Nucleus accumbens (tissue), 56 donors: ENCODE measurements around the gene SH3BP5L.

Experiments
- DNase-seq, 56 donors: peaks; one replicate each; lab custom pipeline; 2025; lab: John Stamatoyannopoulos, UW

Gene SH3BP5L

DNA sequence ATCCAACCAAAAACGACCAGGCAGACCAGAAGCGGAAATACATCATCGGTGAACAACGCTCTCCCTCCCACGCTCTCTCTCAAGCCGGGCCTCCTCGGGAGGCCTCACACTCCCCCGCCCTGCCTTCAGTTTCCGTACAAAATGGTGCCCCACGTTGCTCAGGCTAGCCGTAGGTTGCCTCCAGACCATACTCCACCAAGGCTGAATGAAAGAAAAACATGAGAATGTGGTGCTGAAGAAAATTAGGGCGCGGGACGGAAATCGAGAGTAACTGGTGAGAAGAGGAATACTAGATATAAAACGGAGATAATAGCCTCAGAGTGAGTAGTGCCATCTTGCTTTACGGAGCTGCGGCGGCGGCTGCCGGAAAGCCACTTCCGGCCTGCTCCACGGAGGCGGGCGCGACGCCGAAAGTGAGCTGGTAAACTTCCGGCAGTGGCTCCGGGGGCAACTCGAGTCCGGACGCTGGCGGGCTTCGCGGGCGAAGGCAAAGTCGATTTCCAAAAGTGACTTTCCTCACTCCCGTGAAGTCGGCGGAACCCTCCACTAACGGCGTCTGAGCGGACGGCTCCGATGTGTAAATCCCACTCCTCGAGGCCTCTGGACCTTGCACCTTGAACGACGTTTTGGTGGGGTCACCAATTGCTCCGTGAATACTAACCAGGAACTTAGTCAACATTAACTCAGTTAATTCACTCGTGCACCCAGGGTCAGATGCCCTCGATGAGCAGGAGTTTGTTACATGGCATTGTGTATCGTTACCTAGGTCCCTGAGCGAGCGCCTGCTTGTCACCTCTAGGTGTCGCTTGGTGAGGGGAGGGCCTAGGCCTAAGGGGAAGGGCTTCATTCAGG is at the start of gene SH3BP5L:
TSS of gene SH3BP5L (minus strand) at position 7 of the 852 bp plus-strand sequence. CDS start 980 bp downstream, outside the sequence.
- peak; percentile 64 to 99 (median 94) for DNase-seq

- peak in 42 of 56 donors; percentile 39 to 93 (median 81) for DNase-seq
Measured at GRCh38 chr1:248873993-248874533, 48.3 kb upstream of the SH3BP5L start.

DNA sequence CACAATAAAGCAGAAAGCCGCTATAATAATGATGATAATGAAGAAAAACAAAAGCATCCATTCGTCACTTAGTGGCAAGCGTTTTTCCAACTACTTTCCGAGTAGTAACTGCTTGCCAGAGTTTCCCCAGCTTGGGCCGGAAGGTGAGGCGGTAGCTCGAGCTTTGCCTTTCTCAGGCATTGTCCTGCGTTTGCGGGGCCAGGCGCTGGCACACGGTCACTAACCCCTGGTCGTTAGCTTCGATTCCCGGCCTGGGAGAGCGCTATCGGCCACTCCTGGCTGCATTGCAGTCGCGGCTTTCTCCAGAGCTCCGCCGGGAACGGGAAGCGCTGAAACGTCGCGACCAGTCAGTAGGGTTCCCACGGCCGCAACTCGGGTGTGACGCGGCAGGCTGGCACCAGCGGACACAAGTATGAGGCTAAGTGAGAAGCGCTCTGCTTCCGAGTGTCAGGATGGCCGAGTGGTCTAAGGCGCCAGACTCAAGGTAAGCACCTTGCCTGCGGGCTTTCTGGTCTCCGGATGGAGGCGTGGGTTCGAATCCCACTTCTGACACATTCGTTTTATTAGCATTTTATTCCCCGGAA is 47.8 kb upstream of the SH3BP5L start:
- DNase-seq, result peak; percentile 63 to 98 (median 92)

DNA sequence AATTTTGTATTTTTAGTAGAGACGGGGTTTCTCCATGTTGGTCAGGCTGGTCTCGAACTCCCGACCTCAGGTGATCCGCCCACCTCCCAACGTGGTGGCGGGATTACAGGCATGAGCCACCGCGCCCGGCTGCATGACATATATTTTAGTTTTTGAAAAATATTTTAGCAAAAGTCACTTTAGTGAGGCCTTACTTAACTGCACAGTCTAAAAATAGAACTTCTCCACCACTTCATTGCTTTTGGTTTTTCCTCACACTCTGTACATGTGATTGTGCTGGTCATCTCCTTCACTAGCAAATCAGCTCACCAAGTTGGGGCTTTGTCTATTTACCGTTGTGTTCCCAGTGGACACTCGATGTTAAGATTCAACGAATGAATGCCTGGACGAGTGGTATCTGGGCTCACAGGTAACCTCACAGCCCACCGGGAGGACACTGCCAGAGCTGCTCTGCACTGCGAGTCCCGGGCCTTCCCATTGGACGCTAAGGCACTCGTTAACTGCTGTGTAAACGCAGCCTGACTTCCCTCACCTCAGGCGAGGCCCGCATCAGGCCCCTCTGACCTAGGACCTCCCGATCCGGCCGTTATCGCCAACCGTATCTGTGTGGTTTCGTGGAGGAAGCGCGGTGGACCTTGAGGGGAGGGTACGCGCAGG is 47.2 kb upstream of the SH3BP5L start:
- peak in 27 of 56 donors; percentile 16 to 73 (median 46) for DNase-seq

DNA sequence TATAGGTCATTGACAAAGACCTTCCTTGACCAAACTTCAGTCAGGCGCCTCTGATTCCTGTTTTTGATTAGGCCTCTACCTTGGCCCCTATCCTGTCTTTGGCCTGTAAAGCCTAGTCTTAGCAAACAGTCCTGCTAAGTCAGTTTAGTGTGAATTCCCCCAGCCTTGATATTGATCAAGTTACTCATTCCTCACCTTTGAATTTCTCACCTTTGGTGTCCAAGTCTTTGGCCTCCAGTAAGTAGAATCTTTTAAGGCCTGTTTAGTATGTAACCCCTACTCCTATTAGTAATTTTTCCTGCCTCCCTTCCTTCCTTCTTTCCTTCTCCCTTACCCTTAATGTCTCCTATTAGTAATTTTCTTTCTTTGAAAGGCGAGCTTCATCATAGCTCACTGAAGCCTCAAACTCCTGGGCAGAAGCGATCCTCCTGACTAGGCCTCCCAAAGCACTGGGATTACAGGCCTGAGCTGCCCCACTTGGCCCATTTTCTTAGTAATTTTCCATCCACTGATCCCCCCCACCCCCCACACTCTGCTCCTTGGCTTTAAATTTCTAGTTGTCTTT is 46.2 kb upstream of the SH3BP5L start:
- DNase-seq, result no peak

- peak in 53 of 56 donors; percentile 23 to 89 (median 71) for DNase-seq
Measured at GRCh38 chr1:248862998-248863881, 37.5 kb upstream of the SH3BP5L start.

DNA sequence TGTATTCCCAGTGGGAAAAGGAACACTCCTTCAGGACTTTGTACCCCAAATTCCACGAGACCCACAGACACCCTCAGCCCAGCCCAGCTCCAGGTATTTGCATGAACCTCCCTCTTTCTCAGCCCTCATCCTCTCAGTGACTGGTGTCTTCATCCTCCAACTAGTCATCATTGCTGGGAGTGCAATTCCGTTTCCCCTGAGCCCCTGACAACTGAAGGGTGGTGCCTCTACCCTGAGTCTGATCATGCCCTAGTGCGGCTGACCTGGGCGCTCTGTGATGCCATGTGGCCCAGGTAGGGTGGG is 36.9 kb upstream of the SH3BP5L start:
- DNase-seq, result peak in 2 of 56 donors; percentile 58 to 63

DNA sequence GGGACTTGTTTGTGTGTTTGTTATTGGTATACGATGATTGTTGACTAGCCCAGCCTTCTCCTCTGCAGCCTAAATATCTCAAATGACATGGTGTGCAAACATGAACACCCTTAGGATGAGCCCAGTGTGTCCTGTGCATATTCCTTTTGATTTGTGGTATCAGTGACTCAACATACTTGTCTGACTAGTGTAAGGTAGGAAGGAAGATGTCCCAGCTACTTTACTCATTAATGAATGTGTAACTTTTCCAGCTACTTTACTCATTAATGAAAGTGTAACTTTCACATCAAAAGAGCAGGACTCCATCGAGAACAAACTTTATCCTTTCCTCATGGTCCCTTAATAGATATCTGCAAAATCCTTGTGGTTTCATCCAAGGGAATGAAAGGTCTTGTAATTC is 35.9 kb upstream of the SH3BP5L start:
- no peak for DNase-seq

DNA sequence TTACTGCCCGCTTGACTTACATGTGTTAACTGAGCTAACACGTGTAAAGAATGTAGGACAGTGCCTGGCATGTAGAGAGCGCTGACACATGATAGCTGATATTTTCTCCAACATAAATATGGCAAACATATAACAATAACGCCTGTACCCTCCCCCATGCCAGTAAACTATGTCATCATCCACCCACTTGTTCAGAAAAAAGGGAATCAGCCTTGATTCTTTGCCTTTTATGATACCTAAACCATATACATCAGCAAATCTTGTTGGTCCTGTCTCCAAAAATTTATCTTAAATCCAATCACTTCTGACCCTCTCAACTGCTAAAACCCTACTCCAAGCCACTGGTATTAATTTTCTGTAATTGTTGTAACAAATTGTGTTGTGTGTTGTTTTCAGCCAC is 34.3 kb upstream of the SH3BP5L start:
- no peak for DNase-seq

DNA sequence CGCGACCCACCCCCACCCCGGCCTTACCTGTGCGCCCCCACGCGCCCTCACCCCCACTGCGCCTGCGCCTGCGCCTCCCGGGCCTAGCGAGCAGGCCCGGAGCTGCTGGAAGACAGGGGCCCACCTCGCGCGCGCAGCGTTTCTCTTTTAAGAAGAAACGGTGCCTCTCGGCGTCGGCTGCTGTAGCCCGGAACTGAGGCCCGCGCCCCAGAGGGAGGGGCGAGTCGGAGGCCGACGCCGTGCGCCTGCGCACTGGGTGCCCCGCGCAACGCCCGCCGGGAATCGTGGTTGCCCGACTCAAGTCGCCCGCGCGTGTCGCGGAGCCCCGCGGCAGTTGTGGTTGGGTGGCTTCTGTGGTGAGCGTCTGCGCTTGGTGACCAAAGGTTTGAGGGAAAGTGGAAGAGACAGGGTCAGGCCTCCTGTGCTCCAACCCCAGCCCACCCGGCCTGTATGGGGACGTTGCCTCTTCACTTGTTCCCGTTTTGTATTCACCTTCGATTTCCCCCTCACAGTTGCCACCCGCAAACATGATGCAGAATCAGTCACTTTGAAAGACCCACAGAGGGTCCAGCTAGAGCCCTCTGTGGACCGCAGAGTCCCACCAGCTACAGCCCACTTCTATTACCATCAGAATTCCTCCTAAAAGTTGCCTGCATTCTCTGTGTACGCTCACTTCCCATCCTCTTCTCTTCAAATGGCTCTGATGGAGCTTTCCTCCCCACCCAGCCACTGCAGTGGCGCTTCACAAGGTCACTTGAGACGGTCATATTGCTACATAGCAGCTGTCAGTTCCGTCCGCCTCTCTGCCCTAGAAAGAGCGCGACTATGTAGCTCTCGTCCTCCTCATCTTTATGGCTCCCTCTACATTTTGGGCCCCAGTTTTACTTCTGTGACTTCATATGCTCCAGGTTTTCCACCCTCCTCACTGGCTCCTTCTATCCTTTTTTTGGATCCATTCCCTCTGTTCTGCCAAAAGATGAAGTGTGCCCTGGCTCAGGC is 33.5 kb upstream of the SH3BP5L start, which contains the start of gene ZNF692:
TSS of gene ZNF692 (minus strand) at position 195 of the 999 bp plus-strand sequence. CDS start 776 bp downstream, outside the sequence.
- peak; percentile 79 to 97 (median 94) for DNase-seq

DNA sequence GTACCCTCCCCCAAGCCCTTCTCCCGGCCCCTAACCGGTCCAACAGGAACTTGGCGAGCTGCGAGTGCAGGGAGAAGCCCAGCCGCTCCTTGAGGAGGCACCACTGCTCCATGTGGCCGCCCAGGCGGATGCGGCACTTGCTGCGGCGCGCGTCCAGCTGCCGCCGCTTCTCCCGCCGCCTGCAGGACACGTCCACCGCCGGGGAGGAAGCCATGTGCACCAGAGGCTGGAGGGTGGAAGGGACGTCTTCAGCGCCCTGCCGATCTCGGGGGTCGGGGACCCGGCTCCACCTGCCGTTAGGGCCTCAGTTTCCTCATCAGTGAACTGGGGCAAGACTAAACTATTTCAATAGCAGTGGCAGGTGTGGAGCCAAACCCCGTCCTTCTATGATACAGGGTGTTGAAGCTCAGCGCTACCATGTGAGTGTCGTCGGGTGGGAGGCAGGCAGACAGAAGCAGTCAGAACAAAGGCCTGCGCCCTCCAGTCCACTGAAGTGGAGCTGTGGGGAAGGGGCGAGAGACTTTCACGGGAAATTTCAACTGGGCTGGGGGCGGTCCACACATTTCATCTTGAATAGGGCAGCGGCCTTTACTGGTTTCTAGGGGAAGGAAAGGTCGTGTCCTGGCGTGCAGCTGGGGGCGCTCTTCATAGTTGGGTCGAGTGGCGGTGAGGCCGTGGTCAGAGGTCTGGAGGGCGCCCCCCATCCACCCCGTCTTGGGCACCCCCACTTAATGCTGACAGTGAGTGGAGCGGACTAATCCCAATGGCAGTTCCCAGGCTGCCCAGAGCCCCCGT is 32.6 kb upstream of the SH3BP5L start:
- peak in 24 of 56 donors; percentile 14 to 79 (median 42) for DNase-seq

GRCh38 chr1:248857749-248858095 is 32.0 kb upstream of the SH3BP5L start:
- no peak for DNase-seq

DNA sequence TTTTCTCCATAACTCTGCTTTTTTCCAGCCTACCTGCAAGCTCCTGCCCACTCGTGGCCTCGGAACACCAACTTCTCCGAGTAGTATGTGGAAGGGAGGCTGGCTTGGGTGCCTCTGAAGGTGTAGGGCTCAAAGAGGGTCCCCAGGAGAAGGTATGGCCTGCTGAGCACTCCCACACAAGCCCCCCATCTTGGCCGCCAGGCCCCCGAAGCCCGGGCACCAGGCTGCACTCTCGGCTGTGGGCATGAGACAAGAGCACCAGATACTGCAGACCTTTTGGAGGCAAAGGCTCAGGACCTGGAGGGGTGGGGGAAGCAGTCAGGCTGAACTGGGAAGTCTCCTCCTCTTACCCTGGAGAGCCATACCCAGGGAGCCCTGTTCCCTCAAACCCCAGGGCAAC is 31.5 kb upstream of the SH3BP5L start:
- DNase-seq, result no peak

GRCh38 chr1:248856176-248856575 is 30.5 kb upstream of the SH3BP5L start:
- DNase-seq, result no peak

GRCh38 chr1:248855580-248855979 is 29.9 kb upstream of the SH3BP5L start:
- DNase-seq, result no peak

- no peak for DNase-seq
Measured at GRCh38 chr1:248853663-248854375, 28.1 kb upstream of the SH3BP5L start.
